Measurements from ENCODE around the gene HFM1.

DNA sequence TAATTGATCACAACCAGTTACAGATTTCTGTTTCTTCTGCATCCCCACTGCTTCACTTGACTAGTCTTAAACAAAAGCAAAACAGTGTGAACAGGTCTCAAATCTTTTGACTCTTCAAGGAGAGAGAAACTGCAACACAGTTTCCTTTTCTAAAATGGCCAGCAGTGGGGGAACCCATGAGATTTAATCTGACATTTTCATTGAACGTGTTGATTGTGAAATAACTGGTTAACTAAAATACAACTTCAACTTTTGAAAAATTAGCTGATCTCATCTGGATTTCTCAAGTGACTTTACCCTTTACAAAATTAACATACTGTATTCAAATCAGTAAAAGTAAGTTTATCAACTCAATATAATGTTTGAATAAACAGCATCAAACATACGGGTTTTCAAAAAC is 143.0 kb downstream of the HFM1 start:
- TF ChIP-seq, protein P1, sequence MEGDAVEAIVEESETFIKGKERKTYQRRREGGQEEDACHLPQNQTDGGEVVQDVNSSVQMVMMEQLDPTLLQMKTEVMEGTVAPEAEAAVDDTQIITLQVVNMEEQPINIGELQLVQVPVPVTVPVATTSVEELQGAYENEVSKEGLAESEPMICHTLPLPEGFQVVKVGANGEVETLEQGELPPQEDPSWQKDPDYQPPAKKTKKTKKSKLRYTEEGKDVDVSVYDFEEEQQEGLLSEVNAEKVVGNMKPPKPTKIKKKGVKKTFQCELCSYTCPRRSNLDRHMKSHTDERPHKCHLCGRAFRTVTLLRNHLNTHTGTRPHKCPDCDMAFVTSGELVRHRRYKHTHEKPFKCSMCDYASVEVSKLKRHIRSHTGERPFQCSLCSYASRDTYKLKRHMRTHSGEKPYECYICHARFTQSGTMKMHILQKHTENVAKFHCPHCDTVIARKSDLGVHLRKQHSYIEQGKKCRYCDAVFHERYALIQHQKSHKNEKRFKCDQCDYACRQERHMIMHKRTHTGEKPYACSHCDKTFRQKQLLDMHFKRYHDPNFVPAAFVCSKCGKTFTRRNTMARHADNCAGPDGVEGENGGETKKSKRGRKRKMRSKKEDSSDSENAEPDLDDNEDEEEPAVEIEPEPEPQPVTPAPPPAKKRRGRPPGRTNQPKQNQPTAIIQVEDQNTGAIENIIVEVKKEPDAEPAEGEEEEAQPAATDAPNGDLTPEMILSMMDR (IDR thresholded peaks at IDR 0.05), result no peak
- TF ChIP-seq POLR2A (IDR thresholded peaks at IDR 0.05), result no peak
